SKM-1 (cell line): ENCODE measurements around the gene DNAH9.

Experiments used
- DNase-seq: peaks from one replicate; lab custom pipeline; 2025; ENCODE audit not compliant: unreplicated experiment; lab: John Stamatoyannopoulos, UW

The DNAH9 gene

GRCh38 chr17:11836508-11836907 lies 238.2 kb downstream of the DNAH9 start:
- DNase-seq: no peak

GRCh38 chr17:11840052-11840451 lies 241.8 kb downstream of the DNAH9 start:
- no peak for DNase-seq

GRCh38 chr17:11840831-11841230 lies 242.6 kb downstream of the DNAH9 start:
- no peak for DNase-seq

- no peak for DNase-seq
These were observed 250.1 kb downstream of the DNAH9 start for GRCh38 chr17:11848330-11848729.

- DNase-seq: no peak
These were observed 254.0 kb downstream of the DNAH9 start for GRCh38 chr17:11852231-11852630.

GRCh38 chr17:11852912-11853311 lies 254.6 kb downstream of the DNAH9 start:
- DNase-seq: no peak

- no peak for DNase-seq
These were observed 255.3 kb downstream of the DNAH9 start for GRCh38 chr17:11853321-11854151.

GRCh38 chr17:11855306-11855705 lies 257.0 kb downstream of the DNAH9 start:
- DNase-seq: no peak

- no peak for DNase-seq
These were observed 258.7 kb downstream of the DNAH9 start for GRCh38 chr17:11857006-11857405.

GRCh38 chr17:11869680-11870394 lies 271.6 kb downstream of the DNAH9 start:
- no peak for DNase-seq

- DNase-seq: no peak
These were observed 273.5 kb downstream of the DNAH9 start for GRCh38 chr17:11871773-11872172.

GRCh38 chr17:11874756-11875155 lies 276.5 kb downstream of the DNAH9 start:
- DNase-seq: no peak

GRCh38 chr17:11880714-11881113 lies 282.4 kb downstream of the DNAH9 start:
- DNase-seq: no peak

GRCh38 chr17:11882716-11883115 lies 284.4 kb downstream of the DNAH9 start:
- DNase-seq: no peak

GRCh38 chr17:11885051-11885450 lies 286.8 kb downstream of the DNAH9 start:
- no peak for DNase-seq

- no peak for DNase-seq
These were observed 291.0 kb downstream of the DNAH9 start for GRCh38 chr17:11889266-11889665.

GRCh38 chr17:11893862-11894261 lies 295.6 kb downstream of the DNAH9 start:
- no peak for DNase-seq

GRCh38 chr17:11896199-11896598 lies 297.9 kb downstream of the DNAH9 start:
- DNase-seq: no peak

- DNase-seq: no peak
These were observed 300.4 kb downstream of the DNAH9 start for GRCh38 chr17:11898526-11899235.

- no peak for DNase-seq
These were observed 301.3 kb downstream of the DNAH9 start for GRCh38 chr17:11899537-11899942.

GRCh38 chr17:11900041-11900476 lies 301.8 kb downstream of the DNAH9 start:
- DNase-seq: no peak

- DNase-seq: no peak
These were observed 302.4 kb downstream of the DNAH9 start for GRCh38 chr17:11900655-11901054.
